WI38 (cell line): ENCODE measurements around the gene TEX2.

Experiments used
- H3K4me3 ChIP-seq: 2 replicates; pipeline ENCODE4 v1.5.1; 2011; ENCODE audit warnings: low read depth, mild to moderate bottlenecking, control low read depth, low read length
- CTCF ChIP-seq: IDR thresholded peaks from 2 replicates; pipeline ENCODE4 v1.5.1; 2012; ENCODE audit warnings: low read depth, mild to moderate bottlenecking, control low read depth, low read length

The TEX2 gene

GRCh38 chr17:64216338-64217248 lies 46.5 kb downstream of the TEX2 start:
- no peak for TF ChIP-seq CTCF
- no peak overlapping the region for H3K4me3 ChIP-seq

GRCh38 chr17:64216000-64216337 lies 47.1 kb downstream of the TEX2 start:
- no peak for TF ChIP-seq CTCF
- no peak overlapping the region for H3K4me3 ChIP-seq

DNA sequence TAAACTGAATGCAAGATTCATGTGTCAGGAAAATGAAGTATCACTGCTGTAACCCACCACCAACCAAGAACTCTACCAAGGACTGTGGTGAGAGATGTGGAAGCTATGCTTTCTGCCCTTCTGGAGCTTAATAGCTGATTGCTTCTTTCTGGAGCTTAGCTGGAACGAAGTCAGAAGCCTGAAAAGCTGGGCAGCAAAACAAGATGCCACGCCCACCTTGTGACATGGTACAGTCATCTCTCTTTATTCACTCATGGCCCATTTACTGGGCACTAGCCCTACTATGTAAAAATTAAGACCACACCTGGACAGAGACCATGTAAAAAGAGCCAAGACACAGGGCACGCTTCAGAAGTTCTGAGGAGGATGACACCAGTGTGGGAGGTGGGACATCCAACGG lies 48.1 kb downstream of the TEX2 start:
- H3K4me3 ChIP-seq = no peak overlapping the region
- no peak for TF ChIP-seq CTCF

DNA sequence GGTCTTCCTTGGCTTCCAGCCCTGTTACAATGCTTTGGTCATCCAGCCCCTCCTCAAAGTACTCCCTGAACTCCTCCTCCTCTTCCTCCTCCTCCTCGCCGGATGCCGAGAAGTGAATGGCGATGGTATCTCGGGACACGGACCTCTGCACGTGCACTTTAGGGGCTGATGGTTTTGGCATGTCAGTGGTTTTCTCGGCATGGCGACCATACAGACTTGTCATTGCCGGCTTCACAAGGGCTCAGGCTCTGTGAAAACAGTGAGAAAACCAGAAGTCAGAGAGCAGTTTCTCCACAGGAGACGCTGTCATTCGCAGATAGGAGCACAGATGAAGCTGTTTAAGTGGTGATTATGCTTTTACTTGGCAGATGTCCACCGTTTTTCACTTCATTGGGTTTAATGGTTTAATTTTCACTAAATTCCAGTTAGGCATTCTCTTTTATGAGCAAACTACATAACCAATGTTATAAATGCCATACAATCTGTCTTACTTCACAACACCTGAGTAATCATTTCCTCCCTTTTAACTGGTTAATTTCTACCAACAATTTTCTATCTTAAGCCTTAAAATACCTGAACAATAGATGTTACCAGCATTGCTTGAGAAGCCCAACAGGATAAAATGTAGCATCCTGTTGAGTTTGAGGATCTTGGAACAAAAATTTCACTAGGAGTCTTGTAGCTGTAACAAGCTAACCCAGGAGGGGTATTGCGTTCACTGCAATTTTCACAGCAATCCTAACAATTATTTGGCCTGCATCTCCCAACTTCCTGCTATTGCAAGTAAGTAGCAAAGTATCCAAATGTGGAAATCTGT lies 48.9 kb downstream of the TEX2 start:
- no peak overlapping the region for H3K4me3 ChIP-seq
- TF ChIP-seq CTCF = no peak

GRCh38 chr17:64212122-64212521 lies 50.9 kb downstream of the TEX2 start:
- H3K4me3 ChIP-seq = no peak overlapping the region
- no peak for TF ChIP-seq CTCF

DNA sequence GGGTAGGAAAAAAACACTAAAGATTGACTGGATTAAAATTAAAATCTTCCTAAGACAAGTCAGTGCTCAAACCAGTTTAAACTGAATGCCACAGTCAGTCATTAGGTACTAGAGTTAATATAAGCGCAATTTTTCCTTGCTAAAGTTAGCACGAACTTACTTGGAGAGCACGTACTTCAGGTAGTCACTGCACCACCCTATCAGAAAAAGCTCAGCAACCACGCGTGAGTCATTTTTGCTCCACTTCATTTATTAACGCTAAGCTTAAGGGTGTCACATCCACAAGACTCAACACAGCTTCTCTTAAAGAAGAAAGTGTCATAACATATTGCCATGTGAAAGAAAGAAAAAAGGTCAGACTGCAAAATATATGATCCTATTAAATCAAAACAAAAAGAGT lies 53.1 kb downstream of the TEX2 start:
- TF ChIP-seq CTCF = no peak

More for the DNA sequence above, 53.1 kb downstream of the TEX2 start:
- H3K4me3 ChIP-seq = no peak overlapping the region
